Measurements from ENCODE around the gene ATP8A1.
"Not testable (repeated sequence)": the region's sequence is repeated elsewhere in the genome, so short reads cannot be mapped to it uniquely, and the experiment has no call there.

ATP8A1 gene

DNA sequence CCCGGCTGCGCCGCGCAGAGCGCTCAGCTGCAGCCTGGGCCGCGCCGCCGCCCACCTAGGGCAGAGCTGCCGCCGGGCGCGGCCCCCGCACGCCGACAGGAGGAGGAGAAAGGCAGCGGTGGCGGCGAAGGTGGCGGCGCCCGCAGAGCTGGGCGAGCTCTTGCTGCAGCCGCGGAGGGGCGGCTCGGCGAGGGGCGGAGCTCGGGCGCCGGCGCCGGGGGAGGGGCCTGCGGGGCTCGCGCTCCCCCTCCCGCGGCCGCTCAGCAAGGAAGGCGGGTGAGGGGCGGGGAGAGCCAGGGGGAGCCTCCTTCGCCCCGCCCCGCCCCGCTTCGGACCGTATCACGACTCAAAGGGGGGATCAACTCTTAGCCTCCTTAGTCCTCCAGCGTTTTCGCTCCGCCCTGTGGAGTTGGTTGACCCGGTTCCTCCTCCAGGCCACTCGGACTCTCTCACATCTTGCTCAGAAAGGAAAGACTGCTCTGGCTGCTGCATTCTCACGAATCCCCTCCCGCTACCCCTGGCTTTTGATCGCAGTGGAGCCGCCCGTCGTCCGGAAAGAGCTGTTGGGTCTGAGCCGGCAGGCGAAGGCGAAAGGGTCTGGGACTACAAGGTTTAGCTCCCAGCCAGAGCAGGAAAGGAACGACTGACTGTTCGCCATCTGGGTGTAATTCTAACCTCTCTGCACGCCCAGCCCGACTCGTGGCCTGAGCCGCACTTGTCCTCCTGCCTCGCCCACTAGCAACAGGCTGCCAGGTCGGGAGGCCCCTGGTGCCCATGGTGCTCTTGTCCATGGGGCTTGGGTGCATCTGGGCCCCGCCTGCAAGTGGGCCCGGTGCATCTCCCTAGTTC is at the start of gene ATP8A1:
ATP8A1 (minus strand) TSS at position 162 of the 849 bp plus-strand sequence. CDS start 232 bp downstream, outside the sequence.
- FAIRE-seq: peak; percentile 96
- peak; percentile 57 for DNase-seq (ENCODE audit: insufficient read length, low spot score)

DNA sequence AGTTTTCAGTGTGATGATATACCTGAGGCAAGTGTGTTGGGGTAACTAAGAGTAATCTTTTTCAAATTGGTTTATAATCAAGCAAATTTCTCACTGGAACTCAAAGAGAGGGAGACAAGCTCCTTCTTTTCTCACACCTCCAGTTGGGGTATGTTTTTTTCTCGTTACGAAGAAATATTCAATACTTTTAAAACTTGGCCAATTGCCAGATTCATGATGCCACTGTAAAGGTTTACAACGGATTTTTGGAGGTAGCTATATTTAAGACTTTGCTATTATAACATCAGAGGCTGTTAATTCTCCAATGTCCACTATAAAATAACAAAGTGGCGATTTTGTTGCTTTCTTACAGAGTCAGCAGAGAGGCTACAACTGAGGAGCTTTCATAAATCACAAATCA is 49.2 kb upstream of the ATP8A1 start:
- no peak for DNase-seq (ENCODE audit: insufficient read length, low spot score)
- no peak for FAIRE-seq

DNA sequence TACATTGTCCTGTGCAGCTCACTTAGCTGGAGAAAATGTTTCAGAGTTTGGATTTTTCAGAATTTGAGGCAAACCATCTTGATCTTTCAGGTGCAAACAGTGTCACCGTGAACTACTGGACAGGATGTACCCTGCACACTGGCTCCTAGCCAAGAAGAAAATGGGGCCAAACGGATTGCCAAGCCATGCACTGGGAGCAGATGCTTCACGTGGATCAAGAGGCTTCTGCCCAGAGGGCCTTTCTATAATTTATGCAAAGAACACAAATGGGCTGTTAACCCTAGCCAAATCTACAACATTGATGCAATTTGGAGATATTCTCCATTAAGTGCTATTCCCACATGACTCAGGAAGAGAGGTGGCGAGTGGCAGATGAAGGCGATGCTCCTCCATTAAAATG is 46.9 kb upstream of the ATP8A1 start:
- no peak for FAIRE-seq

GRCh38 chr4:42702895-42703294 is 46.0 kb upstream of the ATP8A1 start:
- DNase-seq (ENCODE audit: insufficient read length, low spot score) (no peak), FAIRE-seq (no peak)

More for the DNA sequence above, 46.9 kb upstream of the ATP8A1 start:
- no peak for DNase-seq (ENCODE audit: insufficient read length, low spot score)

DNA sequence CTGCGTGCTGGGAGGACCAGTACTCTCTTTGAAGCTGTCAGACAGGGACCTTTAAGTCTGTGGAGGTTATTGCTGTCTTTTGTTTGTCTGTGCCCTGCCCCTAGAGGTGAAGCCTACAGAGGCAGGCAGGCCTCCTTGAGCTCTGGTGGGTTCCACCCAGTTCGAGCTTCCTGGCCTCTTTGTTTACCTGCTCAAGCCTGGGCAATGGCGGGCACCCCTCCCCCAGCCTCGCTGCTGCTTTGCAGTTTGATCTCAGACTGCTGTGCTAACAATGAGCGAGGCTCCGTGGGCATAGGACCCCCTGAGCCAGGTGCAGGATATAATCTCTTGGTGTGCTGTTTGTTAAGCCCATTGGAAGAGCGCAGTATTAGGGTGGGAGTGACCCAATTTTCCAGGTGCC is 44.9 kb upstream of the ATP8A1 start:
- DNase-seq (ENCODE audit: insufficient read length, low spot score); FAIRE-seq: not testable (repeated sequence)

DNA sequence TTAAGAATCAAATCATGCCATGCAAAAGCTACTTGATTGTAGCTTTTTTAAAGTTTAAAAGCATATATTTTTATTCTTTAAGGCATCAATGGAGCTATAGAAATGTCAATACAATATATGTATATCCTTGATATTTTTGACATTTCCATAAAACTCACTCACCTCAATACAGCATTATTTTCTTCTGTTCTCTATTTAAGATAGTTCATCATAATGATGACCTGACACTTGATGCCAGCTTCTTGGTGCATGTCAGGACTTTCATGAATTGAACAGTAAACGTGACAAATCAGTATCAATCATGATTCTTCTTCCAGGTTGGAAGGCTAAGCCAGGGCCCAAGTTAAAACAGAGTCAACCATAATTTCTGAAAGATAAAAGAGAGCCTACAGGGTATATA is 33.6 kb upstream of the ATP8A1 start:
- DNase-seq (ENCODE audit: insufficient read length, low spot score) (no peak), FAIRE-seq (no peak)

- no peak for FAIRE-seq
- no peak for DNase-seq (ENCODE audit: insufficient read length, low spot score)
Observed at GRCh38 chr4:42683393-42683792, 26.5 kb upstream of the ATP8A1 start.

DNA sequence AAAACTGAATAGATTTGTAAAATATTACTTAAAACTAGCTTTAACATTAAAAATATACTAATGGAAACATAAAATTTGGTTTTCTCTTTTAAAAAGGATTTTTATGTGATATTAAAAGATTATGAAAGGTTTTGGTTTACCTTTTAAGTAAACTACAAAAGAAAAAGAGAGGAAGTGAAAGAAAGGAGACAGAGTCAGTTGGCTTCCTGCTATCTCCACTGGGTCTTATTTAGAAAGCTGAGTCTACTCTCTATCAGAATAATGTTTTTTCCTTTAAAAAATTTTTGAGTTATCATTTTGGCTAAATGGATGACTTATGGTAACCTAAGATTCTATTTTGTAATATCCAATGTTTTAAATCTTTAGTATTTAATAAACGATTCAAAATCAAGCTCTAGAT is 21.6 kb upstream of the ATP8A1 start:
- FAIRE-seq (no peak), DNase-seq (ENCODE audit: insufficient read length, low spot score) (no peak)

- DNase-seq (ENCODE audit: insufficient read length, low spot score) (no peak), FAIRE-seq (no peak)
Observed at GRCh38 chr4:42676066-42676951, 19.4 kb upstream of the ATP8A1 start.

DNA sequence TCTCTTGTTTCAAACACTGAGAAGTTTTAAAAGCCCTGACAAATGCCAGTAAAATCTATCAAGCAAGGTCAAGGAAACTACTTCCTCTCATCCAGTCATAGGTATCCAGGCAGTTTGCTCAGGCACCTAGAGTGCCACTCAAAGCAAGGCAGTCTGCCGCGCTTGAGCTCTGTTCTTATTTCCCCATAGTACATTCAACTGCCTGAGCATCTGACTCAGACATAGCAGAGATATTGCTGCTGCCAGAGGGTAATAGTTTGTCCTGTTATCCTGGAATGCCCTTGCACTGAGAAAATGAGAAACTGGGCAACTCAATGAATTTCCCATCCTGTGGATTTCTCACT is 16.1 kb upstream of the ATP8A1 start:
- DNase-seq (ENCODE audit: insufficient read length, low spot score) (no peak), FAIRE-seq (no peak)

DNA sequence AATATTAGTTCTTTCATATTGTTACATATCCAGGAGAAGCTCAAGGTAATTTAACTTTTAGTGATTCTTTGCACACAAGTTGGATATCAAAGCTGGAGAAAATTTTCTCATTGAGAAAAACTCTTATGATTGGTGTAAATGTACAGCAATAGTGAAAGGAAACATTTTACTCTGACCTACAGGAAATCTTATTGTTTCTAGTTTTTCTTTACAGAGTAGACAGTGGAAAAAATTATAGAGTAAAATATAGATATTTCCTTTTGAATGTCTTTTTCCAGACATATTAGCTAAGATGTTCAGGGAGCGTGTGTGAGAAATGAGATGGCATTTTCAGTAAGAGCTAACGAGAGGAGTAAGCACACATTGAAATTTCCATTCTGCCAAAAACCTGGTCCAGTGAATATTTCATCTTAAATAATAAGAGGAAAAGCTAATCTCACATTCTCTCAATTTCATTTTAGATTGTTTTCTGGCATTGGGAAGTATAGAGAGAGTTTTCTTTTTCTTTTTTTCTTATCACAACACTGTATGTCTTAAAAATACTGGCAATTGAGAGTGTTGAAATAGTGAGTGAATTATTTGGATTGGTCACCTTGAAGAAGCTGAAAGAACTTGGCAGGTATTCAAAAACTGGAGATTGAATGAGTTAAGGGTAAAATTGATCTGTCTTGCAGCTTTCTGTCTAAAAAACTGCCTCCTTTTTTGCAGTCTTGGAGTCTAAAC is 15.6 kb upstream of the ATP8A1 start:
- FAIRE-seq (peak; percentile 11), DNase-seq (ENCODE audit: insufficient read length, low spot score) (no peak)

DNA sequence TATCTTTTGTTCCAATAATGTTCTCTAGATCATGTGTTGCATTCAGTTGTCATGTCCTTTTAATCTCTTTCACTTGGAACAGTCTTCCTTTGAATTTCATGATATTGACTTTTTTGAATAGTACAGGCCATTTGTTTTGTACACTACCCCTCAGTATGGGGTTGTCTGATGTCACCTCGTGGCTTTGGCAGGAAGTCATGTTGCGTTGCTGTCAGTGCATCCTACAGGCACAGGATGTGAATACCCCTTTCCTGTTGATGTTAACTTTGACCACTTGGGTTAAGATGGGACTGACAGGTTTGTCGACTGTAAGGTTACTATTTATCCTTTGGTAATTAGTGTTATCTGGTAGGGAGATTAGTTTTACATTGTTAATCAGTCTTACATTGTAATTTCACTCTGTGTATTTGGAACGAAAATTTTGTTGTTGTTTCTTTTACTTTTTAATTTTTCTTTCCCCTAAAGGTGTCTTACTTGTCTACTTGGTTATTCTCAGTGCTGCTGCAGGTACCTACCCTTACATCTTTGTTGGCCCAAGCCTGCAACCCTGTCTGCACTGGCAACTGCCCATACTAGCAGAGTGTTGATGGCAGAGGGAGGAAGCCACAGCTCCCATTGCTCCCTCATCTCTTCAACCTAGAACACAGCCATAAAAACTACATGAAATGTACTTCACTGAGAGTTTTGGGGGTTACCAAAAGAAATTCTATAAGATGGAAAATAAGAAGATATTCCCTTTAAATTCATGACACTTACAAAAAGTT is 14.7 kb upstream of the ATP8A1 start:
- FAIRE-seq (peak; percentile 81), DNase-seq (ENCODE audit: insufficient read length, low spot score) (no peak)

GRCh38 chr4:42658261-42658660 is 1.4 kb upstream of the ATP8A1 start:
- FAIRE-seq: peak; percentile 58
- DNase-seq (ENCODE audit: insufficient read length, low spot score): no peak

DNA sequence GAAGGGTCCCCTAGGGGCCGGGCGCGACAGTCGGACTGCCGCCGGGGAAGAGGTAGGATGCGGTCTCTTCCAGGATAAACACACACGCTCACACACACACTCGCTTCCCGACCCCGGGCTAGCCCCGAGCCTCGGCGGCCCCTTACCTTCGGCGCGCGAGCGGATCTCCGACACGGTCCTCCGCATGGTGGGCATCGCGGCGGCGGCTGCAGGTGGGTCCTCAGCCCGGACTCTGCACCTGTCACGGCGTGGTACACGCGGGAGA is 294 bp downstream of the ATP8A1 start:
- DNase-seq (ENCODE audit: insufficient read length, low spot score) (no peak), FAIRE-seq (peak; percentile 45)

DNA sequence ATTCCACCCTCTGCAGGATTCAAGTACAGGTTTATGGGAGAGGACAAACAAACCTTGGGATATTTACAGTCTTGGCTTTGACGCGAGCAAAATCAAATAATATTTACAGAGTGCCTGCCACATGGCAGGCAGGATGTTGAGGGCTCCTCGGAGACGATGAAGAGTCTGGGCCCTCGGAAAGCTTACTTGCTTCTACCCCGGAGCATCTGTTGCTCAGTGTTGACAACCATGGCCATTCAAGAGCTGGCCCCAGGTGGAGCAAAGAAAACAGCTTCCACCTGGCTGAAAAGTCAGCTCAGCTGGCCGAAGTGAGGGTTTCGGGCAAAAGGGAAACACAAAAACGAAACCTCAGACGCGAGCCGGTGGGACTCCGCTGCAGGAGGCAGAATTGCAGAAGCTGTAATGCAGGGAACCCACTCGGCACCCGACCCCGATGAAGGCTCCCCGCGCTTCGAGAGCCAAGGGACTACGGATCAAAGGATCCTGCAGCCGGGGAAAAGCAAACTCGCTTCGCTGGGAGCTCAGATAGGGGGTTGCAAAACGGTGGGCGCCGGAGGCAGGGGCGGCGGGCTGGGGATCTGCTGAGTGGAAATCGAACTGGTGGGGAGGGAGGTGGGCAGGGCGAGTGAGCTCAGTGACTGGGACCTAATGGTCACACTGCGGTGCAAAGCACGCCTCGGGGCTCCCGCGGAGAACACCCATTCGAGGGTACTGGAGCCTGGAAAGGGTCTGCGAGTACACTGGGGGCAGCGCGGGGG is 805 bp downstream of the ATP8A1 start:
- FAIRE-seq (peak; percentile 97), DNase-seq (ENCODE audit: insufficient read length, low spot score) (peak; percentile 39)

DNA sequence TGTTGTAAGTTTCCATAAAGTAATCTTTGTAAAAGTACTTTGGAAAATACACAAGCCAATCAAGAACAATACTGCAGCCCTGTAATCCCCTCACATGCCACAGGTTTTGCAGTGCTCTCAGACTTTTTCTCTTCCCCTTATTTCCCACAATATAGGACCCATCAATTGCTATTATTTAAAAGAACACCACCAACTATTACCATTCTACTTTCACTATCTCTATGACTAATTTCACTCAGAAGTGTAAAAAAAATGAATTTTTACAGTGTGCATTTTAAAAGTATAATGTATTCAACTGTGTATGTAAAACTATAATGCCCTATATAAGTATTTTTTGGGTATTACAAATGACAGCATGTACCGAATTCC is 1.7 kb downstream of the ATP8A1 start:
- no peak for DNase-seq (ENCODE audit: insufficient read length, low spot score)
- FAIRE-seq: no peak

DNA sequence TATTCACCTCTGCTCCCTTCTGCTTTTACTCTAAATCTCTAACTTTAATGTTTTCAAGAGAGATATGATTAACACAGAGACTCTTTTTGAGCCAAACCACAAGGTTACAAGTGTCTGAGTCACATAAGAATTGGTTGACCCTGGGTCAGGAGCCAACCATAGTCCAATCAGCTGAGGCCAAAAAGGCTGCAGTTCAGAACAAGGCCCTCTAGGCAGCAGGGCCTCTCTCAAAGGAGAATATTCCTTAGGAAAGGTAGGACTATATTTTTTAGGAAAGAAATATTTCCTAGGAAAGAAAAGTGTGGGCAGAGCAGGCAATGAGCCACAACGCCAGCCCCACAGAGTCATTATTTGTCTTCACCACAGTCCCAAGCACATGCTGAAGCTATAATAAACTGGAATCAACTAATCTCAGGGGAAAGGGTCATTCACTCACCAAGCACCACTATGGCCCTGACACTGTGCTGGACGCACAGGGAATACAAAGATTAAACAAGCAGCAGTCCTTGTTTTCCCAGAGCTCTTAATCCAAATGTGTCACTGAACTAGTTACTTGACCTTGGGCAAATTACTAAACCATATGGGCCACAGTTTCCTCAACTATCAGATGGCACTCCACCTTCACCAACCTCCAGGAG is 2.2 kb downstream of the ATP8A1 start:
- FAIRE-seq: peak; percentile 87
- DNase-seq (ENCODE audit: insufficient read length, low spot score): no peak

GRCh38 chr4:42653626-42654560 is 3.0 kb downstream of the ATP8A1 start:
- DNase-seq (ENCODE audit: insufficient read length, low spot score) (no peak), FAIRE-seq (peak; percentile 31)

All from GM19239 (cell line).